GM19452 (cell line): ENCODE results near the gene MRGPRF.

Source experiments
- ATAC-seq: cut with Tn5 transposase; IDR thresholded peaks from one replicate; pipeline ENCODE4 v1.9.1; 2021; ENCODE audit not compliant: unreplicated experiment

MRGPRF gene

GRCh38 chr11:69050592-69051380 lies 37.7 kb upstream of the MRGPRF start:
- ATAC-seq, result no peak

- no peak for ATAC-seq
Observed at GRCh38 chr11:69049490-69049867, 36.4 kb upstream of the MRGPRF start.

- peak; percentile 81 for ATAC-seq
Observed at GRCh38 chr11:69048694-69049489, 35.8 kb upstream of the MRGPRF start, which contains the start of gene TPCN2. TPCN2 (plus strand) TSS chr11:69048932; CDS start chr11:69048998, 66 bp downstream.

- no peak for ATAC-seq
Observed at GRCh38 chr11:69048031-69048693, 35.1 kb upstream of the MRGPRF start.

GRCh38 chr11:69044111-69045013 lies 31.3 kb upstream of the MRGPRF start:
- ATAC-seq, result no peak

GRCh38 chr11:69041516-69041915 lies 28.5 kb upstream of the MRGPRF start:
- no peak for ATAC-seq

GRCh38 chr11:69040581-69041260 lies 27.7 kb upstream of the MRGPRF start:
- no peak for ATAC-seq

- no peak for ATAC-seq
Observed at GRCh38 chr11:69040051-69040450, 27.0 kb upstream of the MRGPRF start.

- ATAC-seq, result no peak
Observed at GRCh38 chr11:69039501-69039900, 26.5 kb upstream of the MRGPRF start.

- ATAC-seq, result no peak
Observed at GRCh38 chr11:69037544-69037943, 24.5 kb upstream of the MRGPRF start.

GRCh38 chr11:69037074-69037473 lies 24.0 kb upstream of the MRGPRF start:
- ATAC-seq, result no peak

GRCh38 chr11:69035946-69036340 lies 22.9 kb upstream of the MRGPRF start:
- ATAC-seq, result no peak

- no peak for ATAC-seq
Observed at GRCh38 chr11:69035150-69035945, 22.3 kb upstream of the MRGPRF start.

- no peak for ATAC-seq
Observed at GRCh38 chr11:69034123-69034867, 21.2 kb upstream of the MRGPRF start.

- ATAC-seq, result no peak
Observed at GRCh38 chr11:69033431-69033830, 20.4 kb upstream of the MRGPRF start.

- ATAC-seq, result no peak
Observed at GRCh38 chr11:69032833-69033232, 19.8 kb upstream of the MRGPRF start.

GRCh38 chr11:69030301-69030700 lies 17.3 kb upstream of the MRGPRF start:
- ATAC-seq, result no peak

- no peak for ATAC-seq
Observed at GRCh38 chr11:69027704-69028372, 14.8 kb upstream of the MRGPRF start.
